ENCODE measurements around the gene ARL5C.

GRCh38 chr17:39213852-39214251 is 47.9 kb upstream of the ARL5C start:
- TF ChIP-seq, protein P1, sequence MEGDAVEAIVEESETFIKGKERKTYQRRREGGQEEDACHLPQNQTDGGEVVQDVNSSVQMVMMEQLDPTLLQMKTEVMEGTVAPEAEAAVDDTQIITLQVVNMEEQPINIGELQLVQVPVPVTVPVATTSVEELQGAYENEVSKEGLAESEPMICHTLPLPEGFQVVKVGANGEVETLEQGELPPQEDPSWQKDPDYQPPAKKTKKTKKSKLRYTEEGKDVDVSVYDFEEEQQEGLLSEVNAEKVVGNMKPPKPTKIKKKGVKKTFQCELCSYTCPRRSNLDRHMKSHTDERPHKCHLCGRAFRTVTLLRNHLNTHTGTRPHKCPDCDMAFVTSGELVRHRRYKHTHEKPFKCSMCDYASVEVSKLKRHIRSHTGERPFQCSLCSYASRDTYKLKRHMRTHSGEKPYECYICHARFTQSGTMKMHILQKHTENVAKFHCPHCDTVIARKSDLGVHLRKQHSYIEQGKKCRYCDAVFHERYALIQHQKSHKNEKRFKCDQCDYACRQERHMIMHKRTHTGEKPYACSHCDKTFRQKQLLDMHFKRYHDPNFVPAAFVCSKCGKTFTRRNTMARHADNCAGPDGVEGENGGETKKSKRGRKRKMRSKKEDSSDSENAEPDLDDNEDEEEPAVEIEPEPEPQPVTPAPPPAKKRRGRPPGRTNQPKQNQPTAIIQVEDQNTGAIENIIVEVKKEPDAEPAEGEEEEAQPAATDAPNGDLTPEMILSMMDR (optimal IDR thresholded peaks at IDR 0.05 in 1 of 3, IDR thresholded peaks at IDR 0.05 in 1 of 3, conservative IDR thresholded peaks at IDR 0.05 in 1 of 3; ENCODE audit: extremely low read depth in 1 of 3, insufficient read depth in 2 of 3, low read length in 3 of 3): no peak
- TF ChIP-seq EZH2 (IDR thresholded peaks at IDR 0.05; ENCODE audit: low read length): no peak
